Inflammatory macrophage treated with lipopolysaccharide for 4 hours (primary cell): ENCODE results near the gene BSPRY.
A peak's percentile ranks its signal among the peaks of the same experiment; 100 is the strongest.
"Not testable (repeated sequence)": the region's sequence is repeated elsewhere in the genome, so short reads cannot be mapped to it uniquely, and the experiment has no call there.

Experiments
- DNase-seq: peaks from one replicate; pipeline ENCODE4 v3.0.0-alpha.2; 2020

BSPRY gene

GRCh38 chr9:113372059-113372458 is 22.7 kb downstream of the BSPRY start:
- DNase-seq, result no peak

GRCh38 chr9:113373256-113373655 is 23.9 kb downstream of the BSPRY start:
- no peak for DNase-seq

- no peak for DNase-seq
These were observed 24.5 kb downstream of the BSPRY start for GRCh38 chr9:113373676-113374392.

- DNase-seq, result no peak
These were observed 26.0 kb downstream of the BSPRY start for GRCh38 chr9:113375057-113376023.

- peak; percentile 76 for DNase-seq
These were observed 27.6 kb downstream of the BSPRY start, which contains the start of gene HDHD3 for GRCh38 chr9:113376634-113377567. Gene HDHD3 (minus strand): TSS chr9:113376986. CDS start chr9:113374354, 2,632 bp downstream.

- DNase-seq, result not testable (repeated sequence)
These were observed 29.9 kb downstream of the BSPRY start for GRCh38 chr9:113379094-113379828.

GRCh38 chr9:113379829-113380210 is 30.5 kb downstream of the BSPRY start:
- DNase-seq, result not testable (repeated sequence)

- DNase-seq, result no peak
These were observed 31.6 kb downstream of the BSPRY start for GRCh38 chr9:113380869-113381378.

GRCh38 chr9:113381441-113381840 is 32.1 kb downstream of the BSPRY start:
- DNase-seq, result not testable (repeated sequence)

- DNase-seq, result no peak
These were observed 32.6 kb downstream of the BSPRY start for GRCh38 chr9:113381909-113382411.

- DNase-seq, result no peak
These were observed 37.4 kb downstream of the BSPRY start for GRCh38 chr9:113386571-113387393.

- DNase-seq, result no peak
These were observed 38.4 kb downstream of the BSPRY start for GRCh38 chr9:113387560-113388230.

- DNase-seq, result no peak
These were observed 39.5 kb downstream of the BSPRY start for GRCh38 chr9:113388833-113389232.

- DNase-seq, result no peak
These were observed 40.1 kb downstream of the BSPRY start for GRCh38 chr9:113389451-113389850.

- DNase-seq, result no peak
These were observed 41.0 kb downstream of the BSPRY start for GRCh38 chr9:113390192-113390960.

- no peak for DNase-seq
These were observed 42.6 kb downstream of the BSPRY start for GRCh38 chr9:113391917-113392316.

GRCh38 chr9:113393281-113393680 is 43.9 kb downstream of the BSPRY start:
- no peak for DNase-seq

- no peak for DNase-seq
These were observed 45.9 kb downstream of the BSPRY start for GRCh38 chr9:113395000-113395861.
